Kasumi-1 (cell line): Measurements from ENCODE around the gene HERC5.
"Not testable (repeated sequence)": the region's sequence is repeated elsewhere in the genome, so short reads cannot be mapped to it uniquely, and the experiment has no call there.

Experiments
- DNase-seq, 2 experiments: peaks; one replicate each; lab custom pipeline; 2025; lab: John Stamatoyannopoulos, UW

HERC5 gene

GRCh38 chr4:88448211-88448765 lies 8.6 kb upstream of the HERC5 start:
- not testable (repeated sequence) for DNase-seq

GRCh38 chr4:88448889-88449288 lies 8.0 kb upstream of the HERC5 start:
- DNase-seq, result no peak

DNA sequence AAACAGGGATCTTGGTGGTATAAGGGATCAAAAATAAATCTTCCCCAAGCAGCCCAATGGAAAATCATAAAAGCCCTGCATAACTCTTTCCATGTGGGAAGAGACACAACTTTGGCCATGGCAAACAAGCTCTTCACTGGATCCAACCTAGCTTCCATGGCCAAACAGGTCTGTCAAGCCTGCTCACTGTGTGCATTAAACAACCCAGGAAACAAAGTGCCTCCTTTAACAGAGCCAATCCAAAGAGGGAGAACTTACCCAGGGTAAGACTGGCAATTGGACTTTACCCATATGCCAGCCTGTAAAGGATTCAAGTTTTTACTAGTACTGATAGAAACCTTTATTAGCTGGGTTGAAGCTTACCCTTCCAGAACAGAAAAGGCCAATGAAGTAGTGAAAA lies 7.6 kb upstream of the HERC5 start:
- DNase-seq, result no peak

DNA sequence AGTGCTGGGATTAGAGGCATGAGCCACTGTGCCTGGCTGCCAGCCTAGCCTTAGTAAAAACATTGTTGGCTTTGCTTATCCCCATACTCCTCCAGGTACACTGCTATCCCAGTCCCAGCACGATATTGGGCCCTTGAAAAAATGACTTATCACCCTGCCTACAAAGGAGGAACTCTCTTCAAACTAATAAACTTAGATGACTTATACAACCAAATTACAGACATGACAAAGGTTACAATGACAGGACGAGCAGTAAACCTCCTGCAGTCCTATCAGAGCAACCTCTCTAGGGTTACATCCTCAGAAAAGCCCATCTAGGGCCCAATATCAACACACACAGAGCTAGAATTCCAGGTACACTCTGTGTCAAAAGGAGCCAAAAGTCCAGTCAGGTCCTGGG lies 5.7 kb upstream of the HERC5 start:
- DNase-seq, result no peak

DNA sequence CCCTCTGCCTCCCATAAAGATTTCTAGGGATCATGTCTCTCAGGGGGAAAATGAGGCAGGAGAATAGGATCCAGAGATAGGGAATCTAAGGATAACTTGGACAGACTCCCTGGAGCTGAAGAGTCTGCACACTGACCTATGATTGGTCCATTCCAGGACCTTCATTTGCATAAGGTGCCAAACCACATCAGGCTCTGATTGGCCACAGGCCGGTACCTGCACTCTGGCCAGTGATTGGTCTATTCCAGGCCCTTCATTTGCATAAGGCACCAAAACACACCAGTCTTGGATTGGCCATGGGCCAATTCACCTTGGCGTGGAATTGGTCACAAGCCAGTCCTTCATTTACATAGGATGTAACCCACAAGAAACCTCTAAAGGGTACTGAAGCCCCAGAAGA lies 4.0 kb upstream of the HERC5 start:
- DNase-seq, result no peak

- DNase-seq, result no peak
Measured at GRCh38 chr4:88457307-88458103, 586 bp downstream of the HERC5 start.

DNA sequence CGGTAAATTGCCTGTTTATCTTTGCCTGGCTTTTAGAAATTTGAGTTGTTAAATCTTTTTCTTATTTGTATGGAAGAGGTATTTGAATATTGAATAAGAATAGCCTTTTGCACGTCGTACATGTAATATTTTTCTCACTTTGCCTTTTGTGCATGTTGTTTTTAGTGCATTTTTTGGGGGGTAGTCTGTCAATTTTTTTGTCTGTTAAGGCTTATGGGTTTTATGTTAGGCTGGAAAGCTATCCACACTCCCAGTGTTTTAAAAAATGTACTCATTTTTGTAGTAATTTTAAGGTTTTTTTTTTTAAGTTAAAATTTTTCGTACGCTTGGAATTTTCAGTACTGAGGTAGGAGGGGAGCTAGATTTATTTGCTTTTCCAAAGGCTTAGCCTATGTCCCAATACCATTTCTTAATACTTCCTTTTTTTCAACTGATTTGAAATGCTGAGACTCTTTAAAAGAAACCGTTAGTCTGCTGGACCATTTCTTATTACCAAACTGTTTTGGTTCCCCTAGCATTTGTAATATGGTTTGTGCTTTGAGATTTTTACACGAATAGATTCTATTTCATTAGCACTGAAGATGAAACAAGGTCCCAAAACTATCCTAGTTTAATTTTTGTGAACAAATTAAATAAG lies 1.3 kb downstream of the HERC5 start:
- peak; percentile 33 to 50 for DNase-seq

- DNase-seq, result no peak
Measured at GRCh38 chr4:88465653-88466192, 8.8 kb downstream of the HERC5 start.

DNA sequence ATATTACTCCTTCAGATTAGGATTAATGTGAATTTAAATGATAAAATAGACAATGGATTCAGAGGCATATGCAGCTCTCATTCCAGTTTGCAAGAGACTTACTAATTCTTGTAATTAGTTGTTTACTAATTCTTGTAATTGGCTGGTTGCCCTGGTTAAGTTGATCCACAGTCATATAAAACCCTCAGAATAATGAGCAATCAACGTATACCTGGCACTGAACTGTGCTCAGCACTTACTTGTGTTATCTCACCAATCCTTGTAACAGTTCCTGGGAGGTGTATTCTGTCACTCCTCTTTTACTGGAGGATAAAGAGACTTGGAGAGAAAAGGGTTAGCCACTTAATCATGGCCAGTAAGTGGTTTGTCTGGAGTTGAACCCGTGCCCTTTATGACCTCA lies 10.5 kb downstream of the HERC5 start:
- no peak for DNase-seq

GRCh38 chr4:88477229-88477860 lies 20.4 kb downstream of the HERC5 start:
- no peak for DNase-seq

GRCh38 chr4:88478247-88478646 lies 21.3 kb downstream of the HERC5 start:
- no peak for DNase-seq

GRCh38 chr4:88481537-88481936 lies 24.6 kb downstream of the HERC5 start:
- no peak for DNase-seq

DNA sequence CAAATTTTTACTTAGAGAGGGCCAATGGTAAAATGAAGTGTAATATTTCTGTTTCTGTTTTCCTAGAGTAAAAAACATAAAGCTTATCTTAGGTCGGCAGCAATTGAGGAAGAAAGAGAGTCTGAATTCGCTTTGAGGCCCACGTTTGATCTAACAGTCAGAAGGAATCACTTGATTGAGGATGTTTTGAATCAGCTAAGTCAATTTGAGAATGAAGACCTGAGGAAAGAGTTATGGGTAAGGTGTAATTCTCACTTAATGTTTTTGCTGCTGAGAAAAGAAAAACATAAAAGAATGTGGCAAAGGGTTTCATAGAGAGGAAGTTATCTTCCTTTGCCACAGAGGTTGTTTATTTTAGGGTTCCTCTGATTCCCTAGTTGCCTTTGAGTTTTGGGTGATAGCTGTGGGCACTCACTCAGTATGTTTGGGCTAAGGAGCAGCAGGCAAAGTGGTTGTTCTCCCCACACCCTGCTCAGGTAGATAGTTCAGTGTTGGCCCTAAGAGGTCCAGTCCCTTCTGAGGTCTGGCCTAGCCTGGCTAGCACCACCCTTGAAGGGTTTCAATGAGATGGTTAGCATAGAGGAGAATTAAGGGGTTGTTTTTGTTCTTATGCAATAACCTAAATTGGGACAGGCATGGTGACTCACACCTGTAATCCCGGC lies 32.3 kb downstream of the HERC5 start:
- no peak for DNase-seq

GRCh38 chr4:88497859-88498409 lies 41.0 kb downstream of the HERC5 start:
- no peak for DNase-seq

DNA sequence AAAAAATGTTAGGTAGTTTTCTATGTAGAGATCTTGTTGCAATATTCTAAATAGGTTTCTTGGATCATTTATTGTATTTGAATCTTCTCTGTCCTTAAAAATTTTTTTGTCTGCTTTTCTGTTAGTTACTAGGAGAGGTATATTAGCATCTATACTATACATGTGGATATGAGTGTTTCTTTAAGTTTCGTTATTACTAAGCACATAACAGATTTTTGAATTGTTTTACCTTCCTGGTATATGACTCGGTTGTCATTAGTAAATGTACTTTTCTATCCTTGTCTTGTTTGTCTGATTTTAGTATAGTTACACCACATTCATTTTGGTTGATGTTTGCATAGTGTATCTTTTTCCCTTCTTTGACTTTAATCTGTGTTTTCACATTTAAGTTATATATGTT lies 46.4 kb downstream of the HERC5 start:
- no peak for DNase-seq

- DNase-seq, result no peak
Measured at GRCh38 chr4:88511236-88511635, 54.3 kb downstream of the HERC5 start.

DNA sequence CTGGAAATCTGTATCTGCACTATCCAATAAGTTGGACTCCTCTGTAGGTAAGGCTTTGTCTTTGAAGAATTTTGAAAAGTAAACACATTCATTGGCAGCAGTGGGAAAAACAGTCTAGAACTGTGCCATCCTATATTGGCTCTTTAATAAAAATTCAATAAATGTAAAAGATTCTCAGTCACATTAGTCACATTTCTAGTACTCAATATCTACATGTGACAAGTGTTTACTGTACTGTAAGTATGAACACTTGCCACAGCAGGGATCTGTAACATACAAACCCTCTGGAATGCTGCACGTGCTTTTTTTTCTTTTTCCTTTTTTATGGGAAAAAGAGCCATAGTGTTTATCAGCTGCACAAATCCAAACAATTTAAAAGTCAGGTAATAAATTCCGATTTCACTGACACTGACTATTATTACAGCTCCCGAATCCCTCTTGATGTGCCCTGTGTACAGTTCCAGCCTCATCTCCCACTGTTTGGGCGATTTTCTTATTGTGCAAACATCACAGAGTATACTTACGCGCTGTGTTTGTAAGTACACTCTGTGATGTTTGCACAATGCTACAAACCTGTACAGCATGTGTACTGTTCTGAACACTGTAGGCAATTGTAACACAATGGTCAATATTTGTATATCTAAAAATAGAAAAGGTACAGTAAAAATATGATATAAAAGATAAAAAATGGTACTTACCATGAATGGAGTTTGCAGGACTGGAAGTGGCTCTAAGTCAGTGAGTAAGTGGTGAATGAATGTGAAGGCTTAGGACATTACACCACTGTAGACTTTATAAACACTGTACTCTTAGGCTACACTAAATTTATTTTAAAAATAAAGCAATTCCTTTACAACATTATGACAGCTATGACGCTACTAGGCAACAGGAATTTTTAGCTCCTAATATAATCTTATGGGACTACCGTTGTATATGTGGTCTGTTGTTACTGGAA lies 57.9 kb downstream of the HERC5 start:
- DNase-seq, result no peak

GRCh38 chr4:88516746-88517145 lies 59.8 kb downstream of the HERC5 start:
- no peak for DNase-seq

GRCh38 chr4:88517825-88518224 lies 60.9 kb downstream of the HERC5 start:
- DNase-seq, result no peak

GRCh38 chr4:88518911-88519310 lies 62.0 kb downstream of the HERC5 start:
- DNase-seq, result no peak
